ENCODE data around the gene UNC13A.

Gene UNC13A

GRCh38 chr19:17726964-17727773 is 39.0 kb upstream of the UNC13A start:
- Histone ChIP-seq H3K4me3 (ENCODE audit: low read length, poor library complexity, severe bottlenecking) (no peak overlapping the region), H3K9me2 (replicated peaks; ENCODE audit: low read depth, low read length) (no peaks in the 10 kb centered on the region), H3K27me3 (ENCODE audit: insufficient read depth, low read length, poor library complexity, severe bottlenecking) (no peaks in the 10 kb centered on the region), H4K20me1 (ENCODE audit: insufficient read depth, low read length, poor library complexity, severe bottlenecking) (peaks cover 24% of the 10 kb centered on the region), H3K9ac (ENCODE audit: low read depth, low read length, poor library complexity, severe bottlenecking) (no peak overlapping the region), H3K9me3 (ENCODE audit: insufficient read depth, low read depth, low read length) (no peaks in the 10 kb centered on the region), H3K4me1 (ENCODE audit: insufficient read depth, low read length, poor library complexity, severe bottlenecking) (peaks cover 18% of the 10 kb centered on the region), H3K4me2 (ENCODE audit: low read depth, low read length, poor library complexity, severe bottlenecking) (no peak overlapping the region), H3K79me2 (ENCODE audit: insufficient read depth, low read length) (peaks cover 68% of the 10 kb centered on the region), H2AFZ (ENCODE audit: low read length) (no peak overlapping the region), H3K36me3 (ENCODE audit: insufficient read depth, low read length) (peaks cover 59% of the 10 kb centered on the region; the same call in 1 of the 2 replicates), H3F3A (ENCODE audit: low read depth) (no peaks in the 10 kb centered on the region)
- no peak for TF ChIP-seq EZH2phosphoT487 (IDR thresholded peaks at IDR 0.05; ENCODE audit: borderline replicate concordance)
- TF ChIP-seq CTCF (conservative IDR thresholded peaks at IDR 0.05; ENCODE audit: low read length), result no peak

- Histone ChIP-seq H3K4me3 (ENCODE audit: low read length, poor library complexity, severe bottlenecking) (no peak overlapping the region), H3F3A (ENCODE audit: low read depth) (no peaks in the 10 kb centered on the region), H3K9ac (ENCODE audit: low read depth, low read length, poor library complexity, severe bottlenecking) (no peak overlapping the region), H3K27me3 (ENCODE audit: insufficient read depth, low read length, poor library complexity, severe bottlenecking) (no peaks in the 10 kb centered on the region), H3K4me1 (ENCODE audit: insufficient read depth, low read length, poor library complexity, severe bottlenecking) (peaks cover 27% of the 10 kb centered on the region), H3K9me3 (ENCODE audit: insufficient read depth, low read depth, low read length) (no peaks in the 10 kb centered on the region), H4K20me1 (ENCODE audit: insufficient read depth, low read length, poor library complexity, severe bottlenecking) (peaks cover 22% of the 10 kb centered on the region), H3K9me2 (replicated peaks; ENCODE audit: low read depth, low read length) (no peaks in the 10 kb centered on the region), H3K36me3 (ENCODE audit: insufficient read depth, low read length) (peaks cover 55% of the 10 kb centered on the region; the same call in 1 of the 2 replicates), H2AFZ (ENCODE audit: low read length) (no peak overlapping the region), H3K4me2 (ENCODE audit: low read depth, low read length, poor library complexity, severe bottlenecking) (no peak overlapping the region), H3K79me2 (ENCODE audit: insufficient read depth, low read length) (peaks cover 68% of the 10 kb centered on the region)
- TF ChIP-seq EZH2phosphoT487 (IDR thresholded peaks at IDR 0.05; ENCODE audit: borderline replicate concordance) (no peak), CTCF (conservative IDR thresholded peaks at IDR 0.05; ENCODE audit: low read length) (no peak)
Measured at GRCh38 chr19:17726136-17726741, 38.1 kb upstream of the UNC13A start.

DNA sequence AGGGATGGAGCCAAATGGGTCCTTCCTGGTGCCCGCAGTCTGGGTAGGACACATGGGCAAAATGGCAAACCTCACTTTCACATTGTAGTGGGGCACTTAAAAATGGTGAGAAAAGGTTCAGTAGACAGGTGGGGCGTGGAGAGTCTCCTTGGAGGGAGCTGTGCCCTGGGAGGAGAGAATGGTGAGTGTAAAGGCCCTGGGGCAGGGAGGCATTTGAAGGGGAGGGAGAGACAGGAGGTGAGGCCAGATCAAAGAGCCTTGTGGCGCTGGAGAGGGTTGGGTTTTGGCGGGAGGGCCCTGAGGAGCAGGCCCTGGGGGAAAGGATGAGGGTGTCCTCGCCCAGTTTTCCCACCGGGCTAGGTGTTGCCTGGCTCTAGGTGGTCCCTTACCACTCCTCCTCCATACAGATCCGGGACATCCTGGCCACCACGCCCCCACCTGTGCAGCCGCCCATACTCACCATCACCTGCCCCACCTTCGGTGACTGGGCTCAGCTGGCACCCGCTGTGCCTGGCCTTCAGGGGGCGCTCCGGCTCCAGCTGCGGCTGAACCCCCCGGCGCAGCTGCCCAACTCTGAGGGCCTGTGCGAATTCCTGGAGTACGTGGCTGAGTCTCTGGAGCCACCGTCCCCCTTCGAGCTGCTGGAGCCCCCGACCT is 37.4 kb upstream of the UNC13A start:
- Histone ChIP-seq H4K20me1 (ENCODE audit: insufficient read depth, low read length, poor library complexity, severe bottlenecking) (peaks cover 26% of the 10 kb centered on the region), H3K79me2 (ENCODE audit: insufficient read depth, low read length) (peaks cover 68% of the 10 kb centered on the region), H2AFZ (ENCODE audit: low read length) (no peak overlapping the region), H3K4me3 (ENCODE audit: low read length, poor library complexity, severe bottlenecking) (no peak overlapping the region), H3K9me2 (replicated peaks; ENCODE audit: low read depth, low read length) (no peaks in the 10 kb centered on the region), H3K4me1 (ENCODE audit: insufficient read depth, low read length, poor library complexity, severe bottlenecking) (peaks cover 32% of the 10 kb centered on the region), H3F3A (ENCODE audit: low read depth) (no peaks in the 10 kb centered on the region), H3K27me3 (ENCODE audit: insufficient read depth, low read length, poor library complexity, severe bottlenecking) (no peaks in the 10 kb centered on the region), H3K9me3 (ENCODE audit: insufficient read depth, low read depth, low read length) (no peaks in the 10 kb centered on the region), H3K4me2 (ENCODE audit: low read depth, low read length, poor library complexity, severe bottlenecking) (no peak overlapping the region), H3K36me3 (ENCODE audit: insufficient read depth, low read length) (peaks cover 49% of the 10 kb centered on the region; the same call in 1 of the 2 replicates), H3K9ac (ENCODE audit: low read depth, low read length, poor library complexity, severe bottlenecking) (no peak overlapping the region)
- TF ChIP-seq EZH2phosphoT487 (IDR thresholded peaks at IDR 0.05; ENCODE audit: borderline replicate concordance) (no peak), CTCF (conservative IDR thresholded peaks at IDR 0.05; ENCODE audit: low read length) (peak; percentile 58)
